Measurements from ENCODE around the gene UBE2J2.
A peak's percentile ranks its signal among the peaks of the same experiment; 100 is the strongest.

UBE2J2 gene

GRCh38 chr1:1232208-1232795 lies 41.4 kb downstream of the UBE2J2 start, which contains the start of gene B3GALT6:
B3GALT6 (plus strand) TSS chr1:1232237; CDS start chr1:1232279, 42 bp downstream.
- Histone ChIP-seq H2AFZ (ENCODE audit: low read length) (no peak within 1 kb of the TSS), H3K79me2 (ENCODE audit: insufficient read depth, low read length) (peaks cover 19% of the 10 kb centered on the region), H3K27ac (ENCODE audit: low read depth, low read length, poor library complexity, severe bottlenecking) (peak within 1 kb of the TSS; percentile 51), H3K4me1 (ENCODE audit: insufficient read depth, low read length, severe bottlenecking) (peaks cover 40% of the 10 kb centered on the region), H3K4me2 (ENCODE audit: low read length) (peak within 1 kb of the TSS; percentile 78), H3F3A (ENCODE audit: insufficient read depth, low read length) (no peaks in the 10 kb centered on the region), H3K36me3 (ENCODE audit: insufficient read depth, low read length) (peaks cover 38% of the 10 kb centered on the region), H3K4me3 (ENCODE audit: low read depth, low read length, poor library complexity, severe bottlenecking) (peak within 1 kb of the TSS; percentile 94), H3K9ac (ENCODE audit: low read length) (peak within 1 kb of the TSS; percentile 89), H3K27me3 (ENCODE audit: insufficient read depth, low read length) (0 out of 2 replicates have a peak, but pooled peaks cover 4% of the 10 kb centered on the region), H4K20me1 (ENCODE audit: insufficient read depth, low read length) (no peaks in the 10 kb centered on the region), H3K9me3 (ENCODE audit: low read length) (no peaks in the 10 kb centered on the region), H3K9me2 (ENCODE audit: low read depth, low read length) (no peaks in the 10 kb centered on the region)
- TF ChIP-seq CTCF (IDR thresholded peaks at IDR 0.05; ENCODE audit: low read length) (no peak), EZH2 (IDR thresholded peaks at IDR 0.05; ENCODE audit: borderline replicate concordance, low read length) (no peak)

GRCh38 chr1:1231400-1232207 lies 42.0 kb downstream of the UBE2J2 start, which contains the start of gene SDF4:
SDF4 (minus strand) TSS chr1:1232001; CDS start chr1:1228772, 3,229 bp downstream.
- Histone ChIP-seq H3K4me3 (ENCODE audit: low read depth, low read length, poor library complexity, severe bottlenecking) (peak within 1 kb of the TSS; percentile 94), H3F3A (ENCODE audit: insufficient read depth, low read length) (no peaks in the 10 kb centered on the region), H3K27ac (ENCODE audit: low read depth, low read length, poor library complexity, severe bottlenecking) (peak within 1 kb of the TSS; percentile 51), H3K79me2 (ENCODE audit: insufficient read depth, low read length) (peaks cover 19% of the 10 kb centered on the region), H4K20me1 (ENCODE audit: insufficient read depth, low read length) (no peaks in the 10 kb centered on the region), H3K4me2 (ENCODE audit: low read length) (peak within 1 kb of the TSS; percentile 78), H3K9me3 (ENCODE audit: low read length) (no peaks in the 10 kb centered on the region), H3K9ac (ENCODE audit: low read length) (peak within 1 kb of the TSS; percentile 89), H3K27me3 (ENCODE audit: insufficient read depth, low read length) (0 out of 2 replicates have a peak, but pooled peaks cover 4% of the 10 kb centered on the region), H3K9me2 (ENCODE audit: low read depth, low read length) (no peaks in the 10 kb centered on the region), H3K4me1 (ENCODE audit: insufficient read depth, low read length, severe bottlenecking) (peaks cover 40% of the 10 kb centered on the region), H3K36me3 (ENCODE audit: insufficient read depth, low read length) (peaks cover 42% of the 10 kb centered on the region), H2AFZ (ENCODE audit: low read length) (no peak within 1 kb of the TSS)
- TF ChIP-seq CTCF (IDR thresholded peaks at IDR 0.05; ENCODE audit: low read length) (no peak), EZH2 (IDR thresholded peaks at IDR 0.05; ENCODE audit: borderline replicate concordance, low read length) (no peak)

GRCh38 chr1:1230656-1231399 lies 42.8 kb downstream of the UBE2J2 start:
- Histone ChIP-seq H3K4me3 (ENCODE audit: low read depth, low read length, poor library complexity, severe bottlenecking) (peak overlapping the region; percentile 94), H3K4me1 (ENCODE audit: insufficient read depth, low read length, severe bottlenecking) (peaks cover 40% of the 10 kb centered on the region), H4K20me1 (ENCODE audit: insufficient read depth, low read length) (no peaks in the 10 kb centered on the region), H3K27me3 (ENCODE audit: insufficient read depth, low read length) (0 out of 2 replicates have a peak, but pooled peaks cover 4% of the 10 kb centered on the region), H3K4me2 (ENCODE audit: low read length) (peak overlapping the region; percentile 78), H3K9me3 (ENCODE audit: low read length) (no peaks in the 10 kb centered on the region), H3F3A (ENCODE audit: insufficient read depth, low read length) (no peaks in the 10 kb centered on the region), H3K36me3 (ENCODE audit: insufficient read depth, low read length) (peaks cover 50% of the 10 kb centered on the region), H3K79me2 (ENCODE audit: insufficient read depth, low read length) (peaks cover 19% of the 10 kb centered on the region), H2AFZ (ENCODE audit: low read length) (no peak overlapping the region), H3K9ac (ENCODE audit: low read length) (peak overlapping the region; percentile 89), H3K9me2 (ENCODE audit: low read depth, low read length) (no peaks in the 10 kb centered on the region), H3K27ac (ENCODE audit: low read depth, low read length, poor library complexity, severe bottlenecking) (peak overlapping the region; percentile 51)
- TF ChIP-seq EZH2 (IDR thresholded peaks at IDR 0.05; ENCODE audit: borderline replicate concordance, low read length) (no peak), CTCF (IDR thresholded peaks at IDR 0.05; ENCODE audit: low read length) (0 out of 2 replicates have a peak, but pooled peaks have one; percentile 13)
